SK-N-SH treated with all-trans-retinoic acid at 6 μM for 48 hours (cell line): Measurements from ENCODE around the gene DIDO1.

Experiments used
- CREB5 ChIP-seq: fragments of 250-450 bp; sonication (Bioruptor Pico); IDR thresholded peaks from 2 replicates; pipeline ENCODE4 v1.5.1; 2020; ENCODE audit warnings: low read depth, mild to moderate bottlenecking, moderate library complexity
- CSDC2 ChIP-seq: fragments of 250-450 bp; sonication (Bioruptor Pico); IDR thresholded peaks from 2 replicates; pipeline ENCODE4 v1.5.0; 2020; ENCODE audit warnings: mild to moderate bottlenecking, moderate library complexity
- ESRRG ChIP-seq: fragments of 250-450 bp; sonication (Bioruptor Pico); IDR thresholded peaks from 2 replicates; pipeline ENCODE4 v1.6.1; 2021; ENCODE audit warnings: mild to moderate bottlenecking
- GLIS3 ChIP-seq: fragments of 250-450 bp; sonication (Bioruptor Pico); IDR thresholded peaks from 2 replicates; pipeline ENCODE4 v1.5.0; 2020; ENCODE audit warnings: mild to moderate bottlenecking, moderate library complexity
- ISL1 ChIP-seq: fragments of 250-450 bp; sonication (Bioruptor Pico); IDR thresholded peaks from 2 replicates; pipeline ENCODE4 v2.1.2; 2022; ENCODE audit warnings: mild to moderate bottlenecking, moderate library complexity
- PPARA ChIP-seq: fragments of 250-450 bp; sonication (Bioruptor Pico); IDR thresholded peaks from 2 replicates; pipeline ENCODE4 v1.5.0; 2020; ENCODE audit warnings: mild to moderate bottlenecking, borderline replicate concordance
- ZFP3 ChIP-seq: fragments of 250-450 bp; sonication (Bioruptor Pico); IDR thresholded peaks from 2 replicates; pipeline ENCODE4 v1.5.0; 2020; ENCODE audit warnings: mild to moderate bottlenecking, moderate library complexity
- ZNF565 ChIP-seq: fragments of 450-650 bp; formaldehyde crosslinking; conservative IDR thresholded peaks from 2 replicates; pipeline ENCODE4 v1.5.0; 2020; ENCODE audit warnings: low read depth, mild to moderate bottlenecking, moderate library complexity
- ZNF70 ChIP-seq: fragments of 450-650 bp; formaldehyde crosslinking; IDR thresholded peaks from 2 replicates; pipeline ENCODE4 v1.5.0; 2020; ENCODE audit warnings: mild to moderate bottlenecking, moderate library complexity
- ZNF8 ChIP-seq: fragments of 450-650 bp; formaldehyde crosslinking; IDR thresholded peaks from 2 replicates; pipeline ENCODE4 v1.5.0; 2020; ENCODE audit warnings: mild to moderate bottlenecking, moderate library complexity
- TF ChIP-seq, protein P1 (sequence below): fragments of 250-450 bp; sonication (Bioruptor Pico); IDR thresholded peaks from 2 replicates; pipeline ENCODE4 v1.5.0; 2020; ENCODE audit warnings: mild to moderate bottlenecking, moderate library complexity
- TF ChIP-seq, protein P2 (sequence below): fragments of 250-450 bp; sonication (Bioruptor Pico); IDR thresholded peaks from 2 replicates; pipeline ENCODE4 v1.5.1; 2021; ENCODE audit warnings: mild to moderate bottlenecking, moderate library complexity
- TF ChIP-seq, protein P3 (sequence below): fragments of 250-450 bp; sonication (Bioruptor Pico); IDR thresholded peaks from 2 replicates; pipeline ENCODE4 v1.8.0; 2020; ENCODE audit warnings: mild to moderate bottlenecking, moderate library complexity, borderline replicate concordance

DNA sequence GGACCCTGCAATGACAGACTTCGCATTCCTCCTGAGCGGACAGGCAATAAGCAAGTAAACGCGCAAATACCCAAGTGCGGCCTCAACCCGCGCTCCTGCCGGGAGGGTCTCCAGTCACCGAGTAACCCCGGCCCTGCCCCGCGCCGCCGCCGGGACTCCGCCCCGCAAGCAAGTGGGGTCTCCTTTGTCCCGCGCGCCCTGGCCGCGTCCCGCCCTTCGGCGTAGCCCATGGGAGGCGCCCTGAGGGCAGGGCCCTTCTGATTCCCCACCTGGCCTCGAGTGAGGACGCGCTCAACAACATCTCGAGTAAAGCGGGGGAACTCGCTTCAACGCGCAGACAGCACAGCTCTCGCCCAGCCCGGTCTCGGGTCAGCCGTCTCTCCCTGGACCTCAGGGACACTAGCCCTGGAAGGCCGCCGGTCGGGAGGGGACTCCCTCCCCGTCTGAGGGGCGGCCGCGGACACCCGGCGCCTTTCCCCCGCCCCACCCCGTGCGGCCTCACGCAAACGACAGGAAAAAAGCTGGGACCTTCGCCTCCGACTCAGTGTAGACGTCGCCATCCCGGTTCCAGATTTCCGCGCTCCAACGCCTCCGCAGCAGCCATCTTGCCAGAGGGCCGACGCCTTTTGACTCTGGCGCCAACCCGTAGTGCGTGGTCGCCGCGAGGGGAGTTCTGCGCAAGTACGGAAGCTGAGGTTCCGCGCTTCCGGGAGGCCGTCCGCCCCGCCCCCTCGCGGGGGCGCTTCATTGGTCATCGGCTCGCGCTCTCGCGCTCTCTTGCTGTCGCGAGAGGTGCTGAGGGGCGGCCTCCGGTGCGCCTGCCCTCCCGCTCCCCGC lies 11.2 kb upstream of the DIDO1 start:
- TF ChIP-seq, protein P1, sequence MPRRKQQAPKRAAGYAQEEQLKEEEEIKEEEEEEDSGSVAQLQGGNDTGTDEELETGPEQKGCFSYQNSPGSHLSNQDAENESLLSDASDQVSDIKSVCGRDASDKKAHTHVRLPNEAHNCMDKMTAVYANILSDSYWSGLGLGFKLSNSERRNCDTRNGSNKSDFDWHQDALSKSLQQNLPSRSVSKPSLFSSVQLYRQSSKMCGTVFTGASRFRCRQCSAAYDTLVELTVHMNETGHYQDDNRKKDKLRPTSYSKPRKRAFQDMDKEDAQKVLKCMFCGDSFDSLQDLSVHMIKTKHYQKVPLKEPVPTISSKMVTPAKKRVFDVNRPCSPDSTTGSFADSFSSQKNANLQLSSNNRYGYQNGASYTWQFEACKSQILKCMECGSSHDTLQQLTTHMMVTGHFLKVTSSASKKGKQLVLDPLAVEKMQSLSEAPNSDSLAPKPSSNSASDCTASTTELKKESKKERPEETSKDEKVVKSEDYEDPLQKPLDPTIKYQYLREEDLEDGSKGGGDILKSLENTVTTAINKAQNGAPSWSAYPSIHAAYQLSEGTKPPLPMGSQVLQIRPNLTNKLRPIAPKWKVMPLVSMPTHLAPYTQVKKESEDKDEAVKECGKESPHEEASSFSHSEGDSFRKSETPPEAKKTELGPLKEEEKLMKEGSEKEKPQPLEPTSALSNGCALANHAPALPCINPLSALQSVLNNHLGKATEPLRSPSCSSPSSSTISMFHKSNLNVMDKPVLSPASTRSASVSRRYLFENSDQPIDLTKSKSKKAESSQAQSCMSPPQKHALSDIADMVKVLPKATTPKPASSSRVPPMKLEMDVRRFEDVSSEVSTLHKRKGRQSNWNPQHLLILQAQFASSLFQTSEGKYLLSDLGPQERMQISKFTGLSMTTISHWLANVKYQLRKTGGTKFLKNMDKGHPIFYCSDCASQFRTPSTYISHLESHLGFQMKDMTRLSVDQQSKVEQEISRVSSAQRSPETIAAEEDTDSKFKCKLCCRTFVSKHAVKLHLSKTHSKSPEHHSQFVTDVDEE (CRISPR knock-in tag), result no peak
- TF ChIP-seq GLIS3 (CRISPR knock-in tag) (no peak), CSDC2 (CRISPR knock-in tag) (no peak), ZNF565 (CRISPR knock-in tag) (no peak), ZFP3 (no peak), ISL1 (CRISPR knock-in tag) (no peak), ZNF70 (CRISPR knock-in tag) (no peak), CREB5 (CRISPR knock-in tag) (no peak), ESRRG (CRISPR knock-in tag) (no peak), PPARA (CRISPR knock-in tag) (no peak), ZNF8 (no peak)
- TF ChIP-seq, protein P2, sequence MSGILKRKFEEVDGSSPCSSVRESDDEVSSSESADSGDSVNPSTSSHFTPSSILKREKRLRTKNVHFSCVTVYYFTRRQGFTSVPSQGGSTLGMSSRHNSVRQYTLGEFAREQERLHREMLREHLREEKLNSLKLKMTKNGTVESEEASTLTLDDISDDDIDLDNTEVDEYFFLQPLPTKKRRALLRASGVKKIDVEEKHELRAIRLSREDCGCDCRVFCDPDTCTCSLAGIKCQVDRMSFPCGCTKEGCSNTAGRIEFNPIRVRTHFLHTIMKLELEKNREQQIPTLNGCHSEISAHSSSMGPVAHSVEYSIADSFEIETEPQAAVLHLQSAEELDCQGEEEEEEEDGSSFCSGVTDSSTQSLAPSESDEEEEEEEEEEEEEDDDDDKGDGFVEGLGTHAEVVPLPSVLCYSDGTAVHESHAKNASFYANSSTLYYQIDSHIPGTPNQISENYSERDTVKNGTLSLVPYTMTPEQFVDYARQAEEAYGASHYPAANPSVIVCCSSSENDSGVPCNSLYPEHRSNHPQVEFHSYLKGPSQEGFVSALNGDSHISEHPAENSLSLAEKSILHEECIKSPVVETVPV (CRISPR knock-in tag), result no peak
- TF ChIP-seq, protein P3, sequence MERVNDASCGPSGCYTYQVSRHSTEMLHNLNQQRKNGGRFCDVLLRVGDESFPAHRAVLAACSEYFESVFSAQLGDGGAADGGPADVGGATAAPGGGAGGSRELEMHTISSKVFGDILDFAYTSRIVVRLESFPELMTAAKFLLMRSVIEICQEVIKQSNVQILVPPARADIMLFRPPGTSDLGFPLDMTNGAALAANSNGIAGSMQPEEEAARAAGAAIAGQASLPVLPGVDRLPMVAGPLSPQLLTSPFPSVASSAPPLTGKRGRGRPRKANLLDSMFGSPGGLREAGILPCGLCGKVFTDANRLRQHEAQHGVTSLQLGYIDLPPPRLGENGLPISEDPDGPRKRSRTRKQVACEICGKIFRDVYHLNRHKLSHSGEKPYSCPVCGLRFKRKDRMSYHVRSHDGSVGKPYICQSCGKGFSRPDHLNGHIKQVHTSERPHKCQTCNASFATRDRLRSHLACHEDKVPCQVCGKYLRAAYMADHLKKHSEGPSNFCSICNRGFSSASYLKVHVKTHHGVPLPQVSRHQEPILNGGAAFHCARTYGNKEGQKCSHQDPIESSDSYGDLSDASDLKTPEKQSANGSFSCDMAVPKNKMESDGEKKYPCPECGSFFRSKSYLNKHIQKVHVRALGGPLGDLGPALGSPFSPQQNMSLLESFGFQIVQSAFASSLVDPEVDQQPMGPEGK, result no peak
